ENCODE results near the gene SECISBP2.
A peak's percentile ranks its signal among the peaks of the same experiment; 100 is the strongest.

DNA sequence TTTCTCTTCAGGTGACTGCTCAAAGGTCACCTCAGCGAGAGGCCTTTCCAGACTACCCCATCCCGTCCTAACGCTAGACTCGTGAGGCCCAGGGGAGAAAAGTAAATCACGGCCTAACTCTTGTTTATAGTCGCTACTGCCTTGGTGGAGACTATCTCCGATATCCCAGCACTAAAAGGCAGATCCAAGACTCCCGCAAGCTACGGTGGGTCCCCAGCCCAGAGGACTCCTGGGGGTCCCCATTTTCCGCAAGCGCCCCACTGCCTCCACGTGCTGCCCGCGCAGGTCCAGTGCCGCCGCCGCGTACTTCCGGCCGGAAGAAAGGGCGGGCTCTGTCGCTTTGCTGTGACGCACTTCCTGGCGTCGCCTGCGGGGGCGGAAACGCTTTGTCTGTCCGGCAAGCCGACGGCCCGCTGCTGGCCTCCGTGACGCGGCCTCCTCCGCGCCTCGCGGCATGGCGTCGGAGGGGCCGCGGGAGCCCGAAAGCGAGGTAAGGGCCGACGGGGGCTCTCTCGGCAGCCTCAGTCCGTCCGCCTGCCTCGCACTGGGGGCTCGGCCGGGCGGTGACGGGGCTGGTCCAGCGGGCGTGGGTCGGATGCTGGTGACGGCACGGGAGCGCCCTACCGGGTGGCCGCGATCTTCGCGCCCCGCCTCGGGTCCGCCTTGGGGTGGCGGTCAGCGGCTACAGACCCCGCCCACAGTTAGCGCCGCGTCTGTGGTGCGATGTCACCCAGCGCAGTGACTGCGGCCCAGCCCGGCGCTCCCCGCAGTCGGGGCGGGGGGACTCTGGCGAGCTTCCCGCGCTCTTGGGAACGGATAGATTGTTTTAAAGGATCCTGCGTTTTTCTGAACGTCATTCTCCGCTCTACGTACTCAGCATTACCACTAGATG, at the start of gene SECISBP2:
- peak; percentile 77; the same call in 1 of the 2 replicates for TF ChIP-seq TAF1 (IDR thresholded peaks at IDR 0.05; ENCODE audit: borderline replicate concordance, insufficient read depth, low read length)
- TF ChIP-seq, protein P1, sequence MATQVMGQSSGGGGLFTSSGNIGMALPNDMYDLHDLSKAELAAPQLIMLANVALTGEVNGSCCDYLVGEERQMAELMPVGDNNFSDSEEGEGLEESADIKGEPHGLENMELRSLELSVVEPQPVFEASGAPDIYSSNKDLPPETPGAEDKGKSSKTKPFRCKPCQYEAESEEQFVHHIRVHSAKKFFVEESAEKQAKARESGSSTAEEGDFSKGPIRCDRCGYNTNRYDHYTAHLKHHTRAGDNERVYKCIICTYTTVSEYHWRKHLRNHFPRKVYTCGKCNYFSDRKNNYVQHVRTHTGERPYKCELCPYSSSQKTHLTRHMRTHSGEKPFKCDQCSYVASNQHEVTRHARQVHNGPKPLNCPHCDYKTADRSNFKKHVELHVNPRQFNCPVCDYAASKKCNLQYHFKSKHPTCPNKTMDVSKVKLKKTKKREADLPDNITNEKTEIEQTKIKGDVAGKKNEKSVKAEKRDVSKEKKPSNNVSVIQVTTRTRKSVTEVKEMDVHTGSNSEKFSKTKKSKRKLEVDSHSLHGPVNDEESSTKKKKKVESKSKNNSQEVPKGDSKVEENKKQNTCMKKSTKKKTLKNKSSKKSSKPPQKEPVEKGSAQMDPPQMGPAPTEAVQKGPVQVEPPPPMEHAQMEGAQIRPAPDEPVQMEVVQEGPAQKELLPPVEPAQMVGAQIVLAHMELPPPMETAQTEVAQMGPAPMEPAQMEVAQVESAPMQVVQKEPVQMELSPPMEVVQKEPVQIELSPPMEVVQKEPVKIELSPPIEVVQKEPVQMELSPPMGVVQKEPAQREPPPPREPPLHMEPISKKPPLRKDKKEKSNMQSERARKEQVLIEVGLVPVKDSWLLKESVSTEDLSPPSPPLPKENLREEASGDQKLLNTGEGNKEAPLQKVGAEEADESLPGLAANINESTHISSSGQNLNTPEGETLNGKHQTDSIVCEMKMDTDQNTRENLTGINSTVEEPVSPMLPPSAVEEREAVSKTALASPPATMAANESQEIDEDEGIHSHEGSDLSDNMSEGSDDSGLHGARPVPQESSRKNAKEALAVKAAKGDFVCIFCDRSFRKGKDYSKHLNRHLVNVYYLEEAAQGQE (IDR thresholded peaks at IDR 0.05; ENCODE audit: insufficient read depth in 1 of 2, low read depth in 2 of 2, low read length in 2 of 2): peak; percentile 46 to 60; a peak in 1 of 4 replicates
